ENCODE data around the gene PYGB.
"Not testable (repeated sequence)": the region's sequence is repeated elsewhere in the genome, so short reads cannot be mapped to it uniquely, and the experiment has no call there.

PYGB gene

GRCh38 chr20:25318471-25319240 lies 70.8 kb downstream of the PYGB start:
- in situ Hi-C loops (cut with HindIII; ENCODE audit: low pct_unique_long_range_greater_than_20kb, low sequenced_read_pairs) = no loop called here
- DNase-seq (ENCODE audit: low read depth in 1 of 2, low spot score in 1 of 2) = no peak
- TF ChIP-seq JUND (IDR thresholded peaks at IDR 0.05; ENCODE audit: low read depth) = no peak

GRCh38 chr20:25319241-25320034 lies 71.6 kb downstream of the PYGB start:
- in situ Hi-C loops (cut with HindIII; ENCODE audit: low pct_unique_long_range_greater_than_20kb, low sequenced_read_pairs) = no loop called here
- DNase-seq (ENCODE audit: low read depth in 1 of 2, low spot score in 1 of 2) = no peak
- no peak for TF ChIP-seq JUND (IDR thresholded peaks at IDR 0.05; ENCODE audit: low read depth)

GRCh38 chr20:25320035-25320800 lies 72.3 kb downstream of the PYGB start:
- in situ Hi-C loops (cut with HindIII; ENCODE audit: low pct_unique_long_range_greater_than_20kb, low sequenced_read_pairs) = no loop called here
- TF ChIP-seq JUND (IDR thresholded peaks at IDR 0.05; ENCODE audit: low read depth) = no peak
- DNase-seq (ENCODE audit: low read depth in 1 of 2, low spot score in 1 of 2) = no peak

- no peak for DNase-seq (ENCODE audit: low read depth in 1 of 2, low spot score in 1 of 2)
- TF ChIP-seq JUND (IDR thresholded peaks at IDR 0.05; ENCODE audit: low read depth) = no peak
- in situ Hi-C loops (cut with HindIII; ENCODE audit: low pct_unique_long_range_greater_than_20kb, low sequenced_read_pairs) = no loop called here
Measured at GRCh38 chr20:25321262-25321831, 73.5 kb downstream of the PYGB start.

- TF ChIP-seq JUND (IDR thresholded peaks at IDR 0.05; ENCODE audit: low read depth) = no peak
- DNase-seq (ENCODE audit: low read depth in 1 of 2, low spot score in 1 of 2) = no peak
- in situ Hi-C loops (cut with HindIII; ENCODE audit: low pct_unique_long_range_greater_than_20kb, low sequenced_read_pairs) = no loop called here
Measured at GRCh38 chr20:25321991-25322390, 74.1 kb downstream of the PYGB start.

GRCh38 chr20:25323496-25324246 lies 75.8 kb downstream of the PYGB start:
- in situ Hi-C loops (cut with HindIII; ENCODE audit: low pct_unique_long_range_greater_than_20kb, low sequenced_read_pairs) = no loop called here
- TF ChIP-seq JUND (IDR thresholded peaks at IDR 0.05; ENCODE audit: low read depth) = no peak
- no peak for DNase-seq (ENCODE audit: low read depth in 1 of 2, low spot score in 1 of 2)

GRCh38 chr20:25324412-25324811 lies 76.5 kb downstream of the PYGB start:
- no peak for TF ChIP-seq JUND (IDR thresholded peaks at IDR 0.05; ENCODE audit: low read depth)
- in situ Hi-C loops (cut with HindIII; ENCODE audit: low pct_unique_long_range_greater_than_20kb, low sequenced_read_pairs) = no loop called here
- no peak for DNase-seq (ENCODE audit: low read depth in 1 of 2, low spot score in 1 of 2)

GRCh38 chr20:25325073-25325472 lies 77.2 kb downstream of the PYGB start:
- no peak for DNase-seq (ENCODE audit: low read depth in 1 of 2, low spot score in 1 of 2)
- TF ChIP-seq JUND (IDR thresholded peaks at IDR 0.05; ENCODE audit: low read depth) = no peak
- in situ Hi-C loops (cut with HindIII; ENCODE audit: low pct_unique_long_range_greater_than_20kb, low sequenced_read_pairs) = no loop called here

GRCh38 chr20:25325997-25326396 lies 78.1 kb downstream of the PYGB start:
- no peak for TF ChIP-seq JUND (IDR thresholded peaks at IDR 0.05; ENCODE audit: low read depth)
- in situ Hi-C loops (cut with HindIII; ENCODE audit: low pct_unique_long_range_greater_than_20kb, low sequenced_read_pairs) = no loop called here
- DNase-seq (ENCODE audit: low read depth in 1 of 2, low spot score in 1 of 2) = no peak

- no peak for DNase-seq (ENCODE audit: low read depth in 1 of 2, low spot score in 1 of 2)
- TF ChIP-seq JUND (IDR thresholded peaks at IDR 0.05; ENCODE audit: low read depth) = no peak
- in situ Hi-C loops (cut with HindIII; ENCODE audit: low pct_unique_long_range_greater_than_20kb, low sequenced_read_pairs) = no loop called here
Measured at GRCh38 chr20:25327521-25328235, 79.8 kb downstream of the PYGB start.

- no peak for TF ChIP-seq JUND (IDR thresholded peaks at IDR 0.05; ENCODE audit: low read depth)
- DNase-seq (ENCODE audit: low read depth in 1 of 2, low spot score in 1 of 2) = no peak
- in situ Hi-C loops (cut with HindIII; ENCODE audit: low pct_unique_long_range_greater_than_20kb, low sequenced_read_pairs) = no loop called here
Measured at GRCh38 chr20:25328954-25329498, 81.1 kb downstream of the PYGB start.

GRCh38 chr20:25334972-25335371 lies 87.1 kb downstream of the PYGB start:
- DNase-seq (ENCODE audit: low read depth in 1 of 2, low spot score in 1 of 2); in situ Hi-C loops (cut with HindIII; ENCODE audit: low pct_unique_long_range_greater_than_20kb, low sequenced_read_pairs): not testable (repeated sequence)

All from T47D (cell line).